ENCODE measurements around the gene ACTL7B.

DNA sequence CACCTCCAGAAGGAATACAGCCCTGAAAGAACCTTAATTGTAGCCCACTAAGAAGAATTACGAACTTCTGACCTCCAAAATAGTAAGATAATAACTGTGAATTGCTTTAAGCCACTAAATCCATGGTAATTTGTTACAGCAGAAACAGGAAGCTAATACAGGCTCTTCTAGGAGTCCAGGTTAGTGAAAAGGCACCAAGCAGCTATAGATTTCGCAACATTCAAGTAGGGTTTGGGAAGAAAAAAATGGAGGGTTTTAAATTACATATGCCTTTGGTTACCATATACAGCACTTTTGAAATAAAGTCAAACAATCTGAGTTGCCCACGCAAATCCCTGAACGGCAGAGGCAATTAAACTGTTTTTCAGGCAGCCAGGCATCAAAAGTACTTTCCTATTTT is 4.6 kb upstream of the ACTL7B start:
- TF ChIP-seq YY1 (IDR thresholded peaks at IDR 0.05; ENCODE audit: insufficient read depth, insufficient read length), result no peak
- TF ChIP-seq ZNF274 (IDR thresholded peaks at IDR 0.05; ENCODE audit: low read depth, low read length), result no peak
- no peak for TF ChIP-seq SUZ12 (IDR thresholded peaks at IDR 0.05; ENCODE audit: extremely low read depth, insufficient read depth, insufficient read length)

Data from NT2/D1 (cell line).